ENCODE data around the gene RASSF5. TPM values are rescaled to one million over a fixed set of nuclear protein-coding genes. Genes with fewer than 3 reads are reported as not detected.

Gene RASSF5
- polyA plus RNA-seq, 1 of the 3 experiments (the other 2 are of a cell fraction), result 2.2 TPM

GRCh38 chr1:206591696-206592095, 84.4 kb downstream of the RASSF5 start (continued):
- no peak for TF ChIP-seq PBX3 (IDR thresholded peaks at IDR 0.05)
- no peak for TF ChIP-seq RFX5 (IDR thresholded peaks at IDR 0.05; ENCODE audit: low read length)
- no peak for TF ChIP-seq ZBTB33 (IDR thresholded peaks at IDR 0.05; ENCODE audit: borderline replicate concordance, low read depth)
- TF ChIP-seq JUND (IDR thresholded peaks at IDR 0.05), result no peak
- TF ChIP-seq MXI1 (IDR thresholded peaks at IDR 0.05; ENCODE audit: low read depth, low read length), result no peak
- no peak for TF ChIP-seq NRF1 (IDR thresholded peaks at IDR 0.05; ENCODE audit: low read depth, low read length)
- no peak for TF ChIP-seq GATA2 (CRISPR knock-in tag; IDR thresholded peaks at IDR 0.05)
- TF ChIP-seq TCF12 (IDR thresholded peaks at IDR 0.05), result no peak
- no peak for TF ChIP-seq FOSL2 (IDR thresholded peaks at IDR 0.05; ENCODE audit: borderline replicate concordance, low read depth)
- no peak for TF ChIP-seq RAD21 (IDR thresholded peaks at IDR 0.05; ENCODE audit: low read length)

GRCh38 chr1:206593351-206593925, 86.1 kb downstream of the RASSF5 start:
- Histone ChIP-seq H3K9ac (no peak overlapping the region), H3K4me3 (ENCODE audit: low read depth in 2 of 2, low read length in 1 of 2) (no peak overlapping the region), H3K36me3 (replicated peaks in 1 of 2; ENCODE audit: control insufficient read depth in 1 of 2, insufficient read depth in 2 of 2, low read length in 1 of 2) (peaks cover 20 to 70% of the 10 kb centered on the region in 2 experiments), H3K27ac (ENCODE audit: low read depth in 2 of 2, low read length in 1 of 2) (no peak overlapping the region), H3K27me3 (ENCODE audit: insufficient read depth) (no peaks in the 10 kb centered on the region), H3K79me2 (ENCODE audit: insufficient read depth) (no peaks in the 10 kb centered on the region), H3K4me2 (no peak overlapping the region), H4K20me1 (ENCODE audit: insufficient read depth) (no peaks in the 10 kb centered on the region), H3K4me1 (ENCODE audit: control insufficient read depth in 1 of 2, insufficient read depth in 2 of 2, low read depth in 1 of 2, low read length in 1 of 2) (peaks cover 5 to 22% of the 10 kb centered on the region in 2 experiments), H3K9me3 (no peaks in the 10 kb centered on the region), H3F3A (replicated peaks; ENCODE audit: insufficient read depth) (peaks cover 20% of the 10 kb centered on the region), H2AFZ (ENCODE audit: low read depth) (no peak overlapping the region), H3K9me2 (no peaks in the 10 kb centered on the region)
- WGBS (ENCODE audit: low lambda C conversion rate), result 95% methylated on average over 6 of the region's 7 CpGs
- ChIA-PET POLR2A (no interaction called here), CTCF (interaction anchor here (1.1 to 3.6 kb wide), 6 partner anchors 10 to 114 kb away, joined by 3 to 24 read pairs (median 7); partner anchors contain the start of gene EIF2D)
- DNase-seq, result no peak
- TF ChIP-seq CTCF (IDR thresholded peaks at IDR 0.05) (no peak), YY1 (IDR thresholded peaks at IDR 0.05; ENCODE audit: low read depth) (no peak), TAF1 (IDR thresholded peaks at IDR 0.05; ENCODE audit: borderline replicate concordance, low read depth, low read length) (no peak), EZH2phosphoT487 (IDR thresholded peaks at IDR 0.05; ENCODE audit: borderline replicate concordance, low read depth) (no peak), CHD2 (IDR thresholded peaks at IDR 0.05; ENCODE audit: low read length, partially characterized antibody) (no peak), GATA2 (CRISPR knock-in tag; IDR thresholded peaks at IDR 0.05) (no peak), MAX (IDR thresholded peaks at IDR 0.05; ENCODE audit: low read depth) (no peak), USF2 (IDR thresholded peaks at IDR 0.05; ENCODE audit: borderline replicate concordance, low read depth, low read length) (no peak), NRF1 (IDR thresholded peaks at IDR 0.05; ENCODE audit: low read depth, low read length) (no peak), FOXJ3 (CRISPR knock-in tag; IDR thresholded peaks at IDR 0.05) (no peak)
